ENCODE data around the gene PLPP1. TPM values are rescaled to one million over a fixed set of nuclear protein-coding genes. Genes with fewer than 3 reads are reported as not detected.

Gene PLPP1
- total RNA-seq, 6 experiments from 2014 or later, result 23.3 to 145 (median 36.0) TPM

DNA sequence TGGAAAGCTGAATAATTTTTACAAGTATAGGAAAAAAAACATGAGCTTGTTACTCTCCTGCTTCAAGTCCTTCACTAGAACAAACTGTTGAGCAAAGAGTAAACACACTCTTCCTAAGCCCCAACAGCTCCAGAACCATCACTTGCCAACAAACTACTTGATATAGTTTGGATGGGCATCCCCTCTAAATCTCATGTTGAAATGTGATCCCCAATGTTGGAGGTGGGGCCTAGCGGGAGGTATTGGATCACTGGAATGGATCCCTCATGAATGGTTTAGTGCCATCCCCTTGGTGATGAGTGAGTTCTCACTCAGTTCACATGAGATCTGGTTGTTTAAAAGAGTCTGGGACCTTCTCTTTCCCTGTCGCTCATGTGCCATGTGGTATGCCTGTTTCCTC is 82.8 kb downstream of the PLPP1 start:
- H3K4me1 ChIP-seq, result no peaks in the 10 kb centered on the region

GRCh38 chr5:55450050-55450765 is 84.6 kb downstream of the PLPP1 start:
- Histone ChIP-seq H3K4me3 (no peak overlapping the region), H3K27ac (no peak overlapping the region), H3K4me1 (no peaks in the 10 kb centered on the region), H3K27me3 (no peaks in the 10 kb centered on the region), H3K9me3 (no peaks in the 10 kb centered on the region), H3K36me3 (no peaks in the 10 kb centered on the region)
- WGBS (ENCODE audit: insufficient coverage, low coverage, low lambda C conversion rate, missing lambda C conversion rate), result 56% methylated on average over 4 of the region's 4 CpGs
- DNase-seq (no peak), ATAC-seq (no peak)
- intact Hi-C loops (cut with DNase I), result no loop called here
- TF ChIP-seq CTCF (IDR thresholded peaks at IDR 0.05) (no peak), POLR2A (IDR thresholded peaks at IDR 0.05) (no peak)

More for the DNA sequence above, 82.8 kb downstream of the PLPP1 start:
- no peak overlapping the region for H3K27ac ChIP-seq
- WGBS (ENCODE audit: insufficient coverage, low coverage, low lambda C conversion rate, missing lambda C conversion rate), result no CpG with 5 or more reads among the region's 2 CpGs
- H3K9me3 ChIP-seq, result no peaks in the 10 kb centered on the region
- no peaks in the 10 kb centered on the region for H3K36me3 ChIP-seq
- DNase-seq (no peak), ATAC-seq (no peak)
- H3K4me3 ChIP-seq, result no peak overlapping the region
- TF ChIP-seq POLR2A (IDR thresholded peaks at IDR 0.05) (no peak), CTCF (IDR thresholded peaks at IDR 0.05) (no peak)
- intact Hi-C loops (cut with DNase I), result no loop called here
- H3K27me3 ChIP-seq, result no peaks in the 10 kb centered on the region

DNA sequence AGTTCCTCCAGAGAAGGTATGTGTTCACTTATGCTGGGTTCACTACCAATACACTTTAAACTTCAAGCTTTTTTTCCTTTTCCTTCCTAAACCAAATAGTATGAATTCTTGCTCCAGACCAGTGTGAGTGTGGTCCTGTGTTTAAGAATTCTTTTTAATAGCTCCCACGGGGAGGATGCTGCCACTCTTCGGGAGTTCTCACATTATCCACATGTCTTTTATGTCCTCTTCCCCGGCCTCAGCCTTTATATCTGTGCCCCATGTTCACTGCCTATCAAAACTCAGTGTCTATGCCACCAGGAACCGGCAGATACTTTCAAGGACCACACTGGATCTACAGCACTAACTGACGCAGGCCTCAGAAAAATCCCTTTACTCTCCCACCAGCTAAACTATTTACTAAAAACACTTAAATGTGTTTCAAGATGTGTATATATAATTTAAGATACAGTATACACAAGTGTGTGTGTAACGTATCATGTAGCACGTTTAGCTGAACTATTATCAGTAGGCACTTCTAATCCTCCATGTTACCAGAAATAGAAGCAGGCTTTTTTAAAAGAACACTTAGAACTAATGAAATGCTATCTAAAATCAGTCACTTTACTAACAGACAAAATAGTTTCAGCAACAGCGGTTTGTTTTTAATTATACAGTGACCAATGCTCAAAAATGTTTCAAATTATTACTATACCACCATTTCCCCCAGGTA is 88.0 kb downstream of the PLPP1 start:
- H3K27me3 ChIP-seq, result no peaks in the 10 kb centered on the region
- DNase-seq (no peak), ATAC-seq (no peak)
- peaks cover 0 to 2% (median under 1%) of the 10 kb centered on the region in 4 donors for H3K36me3 ChIP-seq
- H3K4me1 ChIP-seq, result no peaks in the 10 kb centered on the region
- WGBS (ENCODE audit: insufficient coverage, low coverage, low lambda C conversion rate, missing lambda C conversion rate), result 59% methylated on average over 7 of the region's 8 CpGs
- H3K9me3 ChIP-seq, result no peaks in the 10 kb centered on the region
- TF ChIP-seq CTCF (IDR thresholded peaks at IDR 0.05), result no peak
- no peak for TF ChIP-seq POLR2A (IDR thresholded peaks at IDR 0.05)
- intact Hi-C loops (cut with DNase I), result no loop called here
- no peak overlapping the region for H3K4me3 ChIP-seq
- no peak overlapping the region for H3K27ac ChIP-seq

DNA sequence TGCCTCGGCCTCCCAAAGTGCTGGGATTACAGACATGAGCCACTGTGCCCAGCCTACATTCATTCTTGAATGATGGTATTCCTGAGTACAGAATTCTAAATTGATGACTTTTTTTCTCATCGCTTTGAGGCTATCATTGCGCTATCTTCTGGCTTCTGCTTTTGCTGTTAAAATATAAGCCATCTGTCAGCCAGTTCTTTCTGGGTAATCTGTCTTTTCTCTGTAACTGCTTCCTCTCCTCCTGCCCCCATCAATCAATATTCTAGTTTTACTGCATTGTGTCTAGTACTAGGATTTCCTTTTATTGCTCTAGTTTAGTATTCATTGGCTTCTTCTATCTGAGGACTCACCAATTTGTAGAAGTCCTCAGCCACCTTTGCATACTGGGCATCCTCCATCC is 89.0 kb downstream of the PLPP1 start:
- no peaks in the 10 kb centered on the region for H3K27me3 ChIP-seq
- H3K27ac ChIP-seq, result no peak overlapping the region
- H3K36me3 ChIP-seq, result peaks cover 0 to 10% (median 5%) of the 10 kb centered on the region in 4 donors
- DNase-seq (no peak), ATAC-seq (peak in 1 of 4 donors; percentile 18)
- intact Hi-C loops (cut with DNase I), result no loop called here
- H3K4me3 ChIP-seq, result no peak overlapping the region
- H3K9me3 ChIP-seq, result no peaks in the 10 kb centered on the region
- TF ChIP-seq POLR2A (IDR thresholded peaks at IDR 0.05) (no peak), CTCF (IDR thresholded peaks at IDR 0.05) (no peak)
- WGBS (ENCODE audit: insufficient coverage, low coverage, low lambda C conversion rate, missing lambda C conversion rate), result 90% methylated on average over 3 of the region's 3 CpGs
- no peaks in the 10 kb centered on the region for H3K4me1 ChIP-seq

Measured in right lobe of liver (tissue), 6 donors.